Left colon (tissue), 2 donors: Measurements from ENCODE around the gene ASL. TPM values are rescaled to one million over a fixed set of nuclear protein-coding genes. Genes with fewer than 3 reads are reported as not detected.
"Not testable (repeated sequence)": the region's sequence is repeated elsewhere in the genome, so short reads cannot be mapped to it uniquely, and the experiment has no call there.

Source experiments
- ATAC-seq: fragments of 200-7000 bp; cut with Tn5 transposase; one replicate; pipeline ENCODE4 v1.9.1; 2020; ENCODE audit warnings: mild to moderate bottlenecking, moderate library complexity
- DNase-seq, 2 donors: peaks; one replicate each; pipeline ENCODE4 v3.0.0-alpha.2; 2020
- intact Hi-C, 2 donors: fragments of 100-400 bp; cut with DNase I in 1 of 2; cut with micrococcal nuclease in 1 of 2; formaldehyde crosslinking; loops; one replicate each; pipeline versions ENCODE4 v1.11.2 to v1.14.0; 2022; cut with DNase I, micrococcal nuclease
- total RNA-seq, 2 donors: library from RNA; stranded (reverse); fragmentation: NEBNext Ultra II Directional; extraction: Animal tissue kit (Norgen Biotek cat#: 25700); gene quantifications; one replicate each; pipeline ENCODE4 v1.2.1, GENCODE V29; 2021
- donor health status: DM: no; HTN: no; CAD: no.
- donor health status: DM: yes; HTN: yes; CAD: no.

The ASL gene
- total RNA-seq, 2 donors from 2014 or later, result 142 to 145 TPM

DNA sequence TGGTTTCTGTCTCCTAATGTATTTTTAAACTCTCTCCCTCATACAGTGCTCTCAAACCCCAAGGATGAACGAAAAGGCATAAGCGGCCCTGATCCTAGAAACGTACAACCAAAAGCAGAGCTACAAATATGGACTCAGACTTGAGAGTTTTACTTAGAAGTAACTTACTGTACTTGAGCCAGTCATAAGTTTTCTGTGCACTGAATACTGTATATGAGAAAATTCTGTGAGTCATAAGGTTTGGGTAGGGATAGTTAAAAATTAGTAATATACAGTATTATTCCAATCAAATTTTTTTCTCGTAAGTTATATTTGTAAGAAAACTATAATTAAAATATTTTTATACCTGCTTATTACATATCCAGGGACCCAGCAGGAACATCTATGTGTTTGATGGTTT lies 5.9 kb upstream of the ASL start:
- ATAC-seq, result no peak

DNA sequence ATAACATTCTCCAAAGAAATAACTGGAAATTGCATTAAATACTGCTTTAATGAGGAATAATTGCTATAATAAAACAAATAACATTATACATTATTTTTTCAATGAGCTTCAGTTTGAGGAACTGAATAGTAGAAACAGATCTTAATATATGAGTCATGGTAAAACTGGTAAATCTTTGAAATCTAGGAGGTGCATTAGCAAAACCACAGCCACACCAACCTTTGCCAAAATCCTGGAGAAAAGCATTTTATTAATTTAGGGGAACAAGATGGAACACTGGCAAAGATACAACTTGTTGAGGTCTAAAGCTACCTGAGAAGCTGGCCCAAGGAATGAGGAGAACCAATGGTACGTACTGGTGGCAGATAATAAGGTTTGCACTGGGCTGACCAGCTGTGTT lies 5.4 kb upstream of the ASL start:
- intact Hi-C loops, result no loop called here
- DNase-seq, result no peak
- ATAC-seq, result no peak

More for the DNA sequence above, 5.9 kb upstream of the ASL start:
- no peak for DNase-seq
- intact Hi-C loops, result no loop called here

DNA sequence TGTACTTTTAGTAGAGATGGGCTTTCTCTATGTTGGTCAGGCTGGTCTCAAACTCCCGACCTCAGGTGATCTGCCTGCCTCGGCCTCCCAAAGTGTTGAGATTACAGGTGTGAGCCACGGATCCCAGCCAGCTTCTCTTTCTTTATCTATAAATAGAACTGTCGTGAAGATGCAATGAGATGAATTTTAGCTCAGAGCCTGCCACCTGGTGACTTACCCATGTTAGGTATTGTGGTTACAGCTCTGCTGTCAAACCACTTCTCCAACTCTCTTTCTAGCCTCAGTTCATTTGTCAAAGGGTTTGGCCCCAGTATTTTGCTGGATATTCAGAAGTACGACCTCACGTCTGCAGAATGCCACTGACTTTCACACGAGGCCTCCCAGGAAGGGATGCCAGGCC lies 3.4 kb upstream of the ASL start:
- ATAC-seq, DNase-seq, intact Hi-C loops: not testable (repeated sequence)

DNA sequence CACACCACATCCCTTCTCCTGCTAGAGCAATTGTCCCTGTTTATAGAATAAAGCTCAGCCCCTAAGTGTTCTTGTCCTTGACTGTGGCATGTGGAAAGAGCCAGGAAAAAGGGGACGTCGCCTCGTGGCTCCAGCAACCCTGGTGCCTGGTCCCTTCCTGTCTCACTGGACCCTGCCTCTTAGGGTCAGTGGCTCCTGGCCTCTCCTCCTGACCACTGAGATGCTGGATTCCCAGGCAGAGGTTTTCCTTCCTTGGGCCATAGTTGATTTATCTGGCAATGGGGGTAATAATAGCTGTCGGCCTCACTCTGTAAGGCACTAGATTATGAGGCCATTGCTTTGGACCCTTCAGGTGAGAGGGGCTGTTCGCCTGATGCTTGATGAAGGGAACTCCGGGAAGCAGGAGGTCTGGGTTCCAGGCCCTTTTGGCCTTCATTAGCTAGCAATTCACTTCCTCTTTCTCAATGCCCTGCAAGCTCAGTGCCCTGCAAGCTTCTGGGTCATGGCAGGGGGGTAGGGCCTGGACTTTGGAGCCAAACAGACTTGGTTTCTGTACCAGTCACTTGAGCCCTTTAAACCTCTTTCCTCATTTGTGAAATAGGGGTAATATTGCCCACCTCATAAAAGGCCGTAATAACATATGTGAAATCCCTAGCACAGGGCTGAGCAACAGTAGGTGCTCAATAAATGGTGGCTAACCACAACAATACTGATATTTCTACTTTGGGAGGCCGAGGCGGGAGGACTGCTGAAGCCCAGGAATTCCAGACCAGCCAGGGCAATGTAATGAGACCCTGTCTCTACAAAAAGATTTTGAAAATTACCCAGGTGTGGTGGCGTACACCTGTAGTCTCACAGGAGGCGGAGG lies 1.1 kb downstream of the ASL start:
- ATAC-seq (peak; percentile 74), DNase-seq (peak; percentile 75 to 81)
- intact Hi-C loops, result no loop called here

DNA sequence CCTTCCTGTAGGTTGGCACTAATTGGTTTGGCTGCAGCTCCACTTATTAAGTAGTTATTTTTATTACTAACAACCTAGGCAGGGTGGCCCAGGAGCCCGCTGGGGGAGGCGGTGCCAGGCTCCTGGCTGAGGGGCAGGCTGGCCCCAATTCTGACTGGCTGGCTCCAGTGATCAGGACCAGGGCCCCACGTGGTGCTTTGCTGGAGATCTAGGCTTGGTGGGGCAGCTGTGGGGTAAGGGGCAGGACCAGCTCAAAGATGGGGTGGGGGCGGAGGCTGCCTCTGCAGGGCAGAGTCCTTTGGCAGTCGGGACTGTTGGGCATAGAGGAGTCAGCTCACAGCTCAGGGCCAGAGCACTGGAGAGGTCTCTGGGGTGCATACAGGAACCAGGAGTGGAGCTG lies 2.4 kb downstream of the ASL start:
- intact Hi-C loops, result no loop called here
- no peak for ATAC-seq
- DNase-seq, result no peak

DNA sequence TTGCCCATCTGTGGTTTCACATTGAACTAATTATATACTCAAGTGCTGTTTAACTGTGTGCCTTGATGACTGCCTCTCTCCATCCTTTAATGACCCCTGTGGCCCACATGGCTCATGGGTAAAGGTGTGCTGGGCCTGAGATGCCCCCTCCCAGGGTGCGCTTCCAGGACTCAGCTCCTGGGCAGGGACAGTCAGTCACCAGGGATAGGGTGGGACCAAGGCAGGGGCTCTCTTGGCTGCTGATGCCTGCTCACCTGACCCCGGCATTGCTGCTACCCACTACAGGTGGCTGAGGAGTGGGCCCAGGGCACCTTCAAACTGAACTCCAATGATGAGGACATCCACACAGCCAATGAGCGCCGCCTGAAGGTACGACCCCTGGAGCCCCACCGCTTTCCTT lies 6.5 kb downstream of the ASL start:
- ATAC-seq (no peak), DNase-seq (no peak)
- intact Hi-C loops, result no loop called here

DNA sequence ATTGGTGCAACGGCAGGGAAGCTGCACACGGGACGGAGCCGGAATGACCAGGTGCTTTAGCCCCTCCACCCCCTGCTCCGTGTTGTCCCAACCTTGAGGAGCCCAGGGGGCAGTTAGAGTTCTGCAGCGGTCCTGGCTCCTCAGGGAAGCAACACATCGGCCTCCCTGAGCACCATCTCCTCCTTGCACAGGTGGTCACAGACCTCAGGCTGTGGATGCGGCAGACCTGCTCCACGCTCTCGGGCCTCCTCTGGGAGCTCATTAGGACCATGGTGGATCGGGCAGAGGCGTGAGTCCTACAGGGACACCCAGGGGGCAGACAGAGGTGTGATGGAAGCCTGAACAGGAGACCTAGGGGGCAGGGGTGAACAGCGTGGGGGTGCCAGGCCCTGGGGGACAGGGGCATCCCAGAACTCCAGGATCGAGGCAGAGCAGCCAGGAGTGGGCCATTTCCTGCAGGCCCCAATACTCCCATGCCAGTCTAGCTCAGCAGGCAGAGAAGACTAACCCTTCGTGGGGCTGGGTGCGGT lies 7.3 kb downstream of the ASL start:
- ATAC-seq (no peak), DNase-seq (no peak)

DNA sequence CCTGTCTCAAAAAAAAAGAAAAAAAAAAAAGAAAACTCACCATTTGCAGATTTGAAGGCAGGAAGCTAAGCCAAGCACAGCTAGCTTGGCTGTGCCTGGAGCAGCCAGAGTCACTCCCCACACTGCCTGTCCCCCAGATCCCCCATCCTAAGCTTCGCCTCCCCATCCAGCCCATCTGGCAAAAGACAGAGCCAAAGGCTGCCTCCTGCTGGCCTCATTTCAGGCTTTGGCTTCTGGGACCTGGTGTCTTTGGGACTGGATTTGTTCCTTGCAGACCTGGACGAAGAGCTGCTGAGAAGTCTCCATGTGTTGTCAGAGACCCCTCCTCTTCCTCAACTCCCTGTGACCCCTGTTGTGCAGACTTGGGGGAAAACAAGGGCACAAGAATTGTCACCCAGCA lies 8.1 kb downstream of the ASL start:
- no peak for ATAC-seq
- no peak for DNase-seq
- intact Hi-C loops, result no loop called here

More for the DNA sequence above, 7.3 kb downstream of the ASL start:
- intact Hi-C loops, result no loop called here

DNA sequence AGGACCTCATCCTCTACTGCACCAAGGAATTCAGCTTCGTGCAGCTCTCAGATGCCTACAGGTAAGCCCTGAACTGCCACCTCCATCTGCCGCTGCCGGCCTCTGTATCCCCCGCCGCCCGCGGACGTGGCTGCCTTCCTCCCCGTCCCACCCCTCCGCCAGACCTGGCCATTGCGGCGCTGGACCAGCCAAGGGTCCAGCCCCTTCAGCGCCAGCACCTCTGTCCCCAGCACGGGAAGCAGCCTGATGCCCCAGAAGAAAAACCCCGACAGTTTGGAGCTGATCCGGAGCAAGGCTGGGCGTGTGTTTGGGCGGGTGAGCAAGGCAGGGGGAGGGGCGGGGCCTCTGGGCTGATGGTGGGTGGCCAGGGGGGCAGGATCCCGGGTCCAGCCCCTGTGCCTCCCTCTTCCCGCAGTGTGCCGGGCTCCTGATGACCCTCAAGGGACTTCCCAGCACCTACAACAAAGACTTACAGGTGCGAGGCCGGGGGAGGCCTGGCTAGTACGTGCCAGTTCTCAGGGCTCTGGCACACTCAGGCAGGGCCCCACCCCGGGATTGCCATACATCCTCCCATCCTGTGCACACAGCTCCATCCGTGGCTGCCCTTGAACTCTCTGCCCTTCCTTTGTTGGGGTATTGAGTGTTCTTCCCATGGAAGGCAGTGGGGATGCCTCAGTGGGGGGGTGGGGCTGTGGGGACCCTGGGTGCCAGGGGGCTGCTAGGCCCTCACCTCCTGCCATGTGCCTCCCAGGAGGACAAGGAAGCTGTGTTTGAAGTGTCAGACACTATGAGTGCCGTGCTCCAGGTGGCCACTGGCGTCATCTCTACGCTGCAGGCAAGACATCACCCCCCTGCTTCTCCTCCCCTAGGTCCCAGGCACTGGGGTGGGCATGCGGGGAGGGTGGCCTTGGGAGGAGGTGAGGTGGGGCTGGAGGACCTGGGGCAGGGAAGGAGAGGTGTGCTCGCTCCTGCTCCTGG lies 13.5 kb downstream of the ASL start:
- ATAC-seq (peak; percentile 49), DNase-seq (no peak)
- intact Hi-C loops, result no loop called here

DNA sequence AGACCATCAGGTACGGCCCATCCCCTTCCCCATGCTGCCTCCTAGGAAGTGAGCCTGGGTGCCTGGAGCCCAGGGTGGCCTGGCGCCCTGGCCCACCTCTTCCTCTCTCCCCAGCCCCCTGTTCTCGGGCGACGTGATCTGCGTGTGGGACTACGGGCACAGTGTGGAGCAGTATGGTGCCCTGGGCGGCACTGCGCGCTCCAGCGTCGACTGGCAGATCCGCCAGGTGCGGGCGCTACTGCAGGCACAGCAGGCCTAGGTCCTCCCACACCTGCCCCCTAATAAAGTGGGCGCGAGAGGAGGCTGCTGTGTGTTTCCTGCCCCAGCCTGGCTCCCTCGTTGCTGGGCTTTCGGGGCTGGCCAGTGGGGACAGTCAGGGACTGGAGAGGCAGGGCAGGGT lies 17.0 kb downstream of the ASL start:
- intact Hi-C loops, result no loop called here
- DNase-seq (no peak), ATAC-seq (no peak)

DNA sequence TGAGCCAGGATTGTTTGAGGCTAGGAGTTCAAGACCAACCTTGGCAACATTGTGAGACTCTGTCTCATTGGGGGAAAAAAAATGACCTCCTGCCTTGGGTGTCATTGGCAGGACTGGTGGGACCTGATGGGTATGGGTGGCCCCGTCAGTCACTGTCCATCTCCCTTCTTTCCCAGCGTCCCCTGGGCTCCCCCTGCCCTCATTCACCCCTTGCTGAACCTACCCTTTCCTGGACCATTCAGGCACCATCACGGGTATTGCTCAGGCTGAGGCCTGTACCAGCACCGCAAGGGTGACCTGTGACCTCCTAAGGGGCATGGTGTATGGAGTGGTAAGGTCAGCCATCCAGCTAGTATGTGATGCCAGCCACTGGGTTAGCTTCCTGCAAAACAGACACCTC lies 19.4 kb downstream of the ASL start:
- DNase-seq (no peak), ATAC-seq (no peak)
- intact Hi-C loops, result no loop called here

DNA sequence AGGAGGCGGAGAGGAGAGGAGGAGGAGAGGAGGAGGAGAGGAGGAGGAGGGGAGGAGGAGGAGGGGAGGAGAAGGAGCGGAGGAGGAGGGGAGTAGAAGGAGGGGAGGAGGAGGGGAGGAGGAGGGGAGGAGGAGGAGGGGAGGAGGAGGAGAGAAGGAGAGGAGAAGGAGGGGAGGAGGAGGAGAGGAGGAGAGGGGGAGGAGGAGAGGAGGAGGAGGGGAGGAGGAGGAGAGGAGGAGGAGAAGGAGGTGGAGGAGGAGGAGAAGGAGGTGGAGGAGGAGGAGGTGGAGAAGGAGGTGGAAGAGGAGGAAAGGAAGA lies 23.6 kb downstream of the ASL start:
- intact Hi-C loops, result no loop called here
- ATAC-seq (no peak), DNase-seq (peak in 1 of 2 donors; percentile 36)

DNA sequence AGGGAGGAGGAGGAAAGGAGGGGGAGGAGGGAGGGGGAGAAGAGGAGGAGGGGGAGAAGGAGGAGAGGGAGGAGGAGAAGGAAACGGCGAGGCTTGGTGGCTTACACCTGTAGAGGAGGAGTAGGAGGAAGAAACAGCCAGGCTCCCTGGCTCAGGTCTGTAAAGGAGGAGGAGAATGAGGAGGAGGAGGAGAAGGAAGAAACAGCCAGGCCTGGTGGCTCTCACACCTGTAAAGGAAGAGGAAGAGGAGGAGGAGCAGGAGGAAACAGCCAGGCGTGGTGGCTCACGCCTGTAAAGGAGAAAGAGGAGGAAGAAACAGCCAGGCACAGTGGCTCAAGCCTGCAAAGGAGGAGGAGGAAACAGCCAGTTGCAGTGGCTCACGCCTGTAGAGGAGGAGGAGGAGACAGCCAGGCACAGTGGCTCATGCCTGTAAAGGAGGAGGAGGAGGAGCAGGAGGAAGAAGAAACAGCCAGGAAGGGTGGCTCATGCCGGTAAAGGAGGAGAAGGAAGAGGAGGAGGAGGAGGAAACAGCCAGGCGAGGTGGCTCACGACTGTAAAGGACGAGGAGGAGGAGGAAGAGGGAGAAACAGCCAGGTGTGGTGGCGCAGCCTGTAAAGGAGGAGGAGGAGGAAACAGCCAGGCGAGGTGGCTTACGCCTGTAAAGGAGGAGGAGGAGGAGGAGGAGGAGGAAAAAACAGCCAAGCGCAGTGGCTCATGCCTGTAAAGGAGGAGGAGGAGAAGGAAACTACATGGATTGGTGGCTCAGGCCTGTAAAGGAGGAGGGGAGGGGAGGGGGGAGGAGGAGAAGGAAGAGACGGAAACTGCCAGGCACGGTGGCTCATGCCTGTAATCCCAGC lies 24.2 kb downstream of the ASL start:
- peak; percentile 85 for ATAC-seq
- peak; percentile 79 to 95 for DNase-seq
- intact Hi-C loops, result no loop called here

DNA sequence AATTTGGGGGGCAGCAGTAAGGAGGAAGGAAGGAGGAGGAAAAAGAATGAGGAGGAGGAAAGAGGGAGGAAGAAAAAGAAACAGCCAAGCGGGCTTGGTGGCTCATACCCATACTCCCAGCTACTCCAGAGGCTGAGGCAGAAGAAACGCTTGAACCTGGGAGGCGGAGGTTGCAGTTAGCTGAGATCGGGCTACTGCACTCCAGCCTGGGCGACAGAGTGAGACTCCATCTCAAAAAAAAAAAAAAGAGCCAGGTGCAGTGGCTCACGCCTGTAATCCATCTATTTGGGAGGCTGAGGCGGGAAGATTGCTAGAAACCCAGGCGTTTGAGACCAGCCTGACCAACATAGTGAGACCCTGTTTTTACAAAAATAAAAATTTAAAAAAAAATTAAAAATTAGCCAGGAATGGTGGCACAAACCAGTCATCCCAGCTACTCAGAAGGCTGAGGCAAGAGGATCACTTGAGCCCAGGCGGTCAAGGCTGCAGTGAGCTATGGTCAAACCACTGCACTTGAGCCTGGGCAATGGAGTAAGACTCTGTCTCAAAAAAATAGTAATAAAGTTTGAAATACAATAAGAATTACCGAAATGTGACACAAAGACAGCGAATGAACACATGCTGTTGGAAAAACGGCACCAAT lies 24.9 kb downstream of the ASL start:
- intact Hi-C loops, result no loop called here
- no peak for DNase-seq
- ATAC-seq, result peak; percentile 14

DNA sequence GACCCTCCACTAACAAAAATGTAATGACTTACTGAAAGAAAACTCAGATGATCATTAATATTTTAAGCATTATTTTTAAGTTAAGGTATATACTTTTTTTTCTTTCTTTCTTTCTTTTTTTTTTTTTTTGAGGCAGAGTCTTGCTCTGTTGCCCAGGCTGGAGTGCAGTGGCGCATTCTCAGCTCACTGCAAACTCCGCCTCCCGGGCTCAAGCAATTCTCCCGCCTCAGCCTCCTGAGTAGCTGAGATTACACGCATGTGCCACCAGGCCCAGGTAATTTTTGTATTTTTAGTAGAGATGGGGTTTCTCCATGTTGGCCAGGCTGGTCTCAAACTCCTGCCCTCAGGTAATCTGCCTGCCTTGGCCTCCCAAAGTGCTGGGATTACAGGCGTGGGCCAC lies 26.5 kb downstream of the ASL start:
- intact Hi-C loops, ATAC-seq, DNase-seq: not testable (repeated sequence)

DNA sequence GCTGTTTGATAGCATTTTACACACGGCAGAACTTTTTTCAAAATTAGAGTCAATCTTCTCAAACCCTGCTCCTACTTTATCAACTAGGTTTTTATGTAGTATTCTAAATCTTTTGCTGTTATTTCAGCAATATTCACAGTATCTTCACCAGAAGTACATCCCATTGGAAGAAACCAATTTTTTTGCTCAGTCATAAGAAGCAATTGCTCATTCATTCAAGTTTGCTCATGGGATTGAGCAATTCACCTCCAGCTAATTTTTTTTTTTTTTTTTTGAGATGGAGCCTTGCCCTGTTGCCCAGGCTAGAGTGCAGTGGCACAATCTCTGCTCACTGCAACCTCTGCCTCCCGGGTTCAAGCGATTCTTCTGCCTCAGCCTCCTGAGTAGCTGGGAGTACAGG lies 28.4 kb downstream of the ASL start:
- ATAC-seq, DNase-seq, intact Hi-C loops: not testable (repeated sequence)

DNA sequence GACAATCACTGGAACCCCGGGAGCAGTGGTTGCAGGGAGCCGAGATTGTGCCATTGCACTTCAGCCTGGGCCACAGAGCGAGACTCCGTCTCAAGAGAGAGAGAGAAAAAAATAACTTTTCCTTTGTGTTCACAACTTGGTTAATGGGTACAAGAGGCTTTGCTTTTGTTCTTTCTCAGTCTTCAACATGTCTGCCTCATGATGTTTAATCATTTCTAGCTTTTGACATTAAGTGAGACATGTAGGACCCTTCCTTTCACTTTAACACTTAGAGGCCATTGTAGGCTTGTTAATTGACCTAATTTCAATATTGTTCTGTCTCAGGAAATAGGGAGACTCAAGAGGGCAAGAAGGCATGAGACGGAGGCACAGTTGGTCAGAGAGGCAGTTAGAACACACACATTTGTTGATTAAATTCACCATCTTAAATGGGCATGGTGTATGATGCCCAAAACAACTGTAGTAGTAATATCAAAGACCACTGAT lies 29.7 kb downstream of the ASL start:
- intact Hi-C loops, result no loop called here
- DNase-seq (no peak), ATAC-seq (no peak)

DNA sequence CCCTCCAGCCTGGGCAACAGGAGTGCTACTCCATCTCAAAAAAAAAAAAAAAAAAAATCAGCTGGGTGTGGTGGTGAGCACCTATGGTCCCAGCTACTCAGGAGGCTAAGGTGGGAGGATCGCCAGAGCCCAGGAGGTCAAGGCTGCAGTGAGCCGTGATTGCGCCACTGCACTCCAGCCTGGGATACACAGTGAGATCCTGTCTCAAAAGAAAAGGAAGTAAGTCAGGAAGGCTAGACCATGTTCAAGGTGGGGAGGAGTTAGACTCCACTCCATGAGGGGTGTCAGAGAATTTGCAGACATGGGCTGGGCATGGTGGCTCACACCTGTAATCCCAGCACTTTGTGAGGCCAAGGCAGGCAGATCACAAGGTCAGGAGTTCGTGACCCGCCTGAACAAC lies 32.8 kb downstream of the ASL start:
- intact Hi-C loops, ATAC-seq, DNase-seq: not testable (repeated sequence)
